Karpas-422 (cell line): ENCODE results near the gene SAMD13. TPM values are rescaled to one million over a fixed set of nuclear protein-coding genes. Genes with fewer than 3 reads are reported as not detected.

Experiments used
- DNase-seq: peaks from one replicate; pipeline ENCODE4 v3.0.0-alpha.2; 2015
- H2AFZ ChIP-seq: fragments of 200-600 bp; sonication (generic); 2 replicates; pipeline ENCODE4 v1.6.1; 2014; ENCODE audit warnings: antibody characterized with exemption, low read length, mixed read lengths
- H3K27ac ChIP-seq: fragments of 200-600 bp; sonication (generic); 2 replicates; pipeline ENCODE4 v1.5.1; 2014; ENCODE audit warnings: mild to moderate bottlenecking, low read length, moderate library complexity
- H3K27me3 ChIP-seq: fragments of 200-600 bp; sonication (generic); 2 replicates; pipeline ENCODE4 v1.6.1; 2014; ENCODE audit warnings: low read length, mixed read lengths
- H3K36me3 ChIP-seq: fragments of 200-600 bp; sonication (generic); 2 replicates; pipeline ENCODE4 v1.6.1; 2014; ENCODE audit warnings: low read length, mixed read lengths; ENCODE audit not compliant: insufficient read depth
- H3K4me1 ChIP-seq: fragments of 200-600 bp; sonication (generic); 2 replicates; pipeline ENCODE4 v1.6.1; 2014; ENCODE audit warnings: mild to moderate bottlenecking, low read length, mixed read lengths
- H3K4me2 ChIP-seq: fragments of 200-600 bp; sonication (generic); 2 replicates; pipeline ENCODE4 v1.6.1; 2014; ENCODE audit warnings: low read length, low read depth, mild to moderate bottlenecking; ENCODE audit not compliant: poor library complexity, severe bottlenecking
- H3K4me3 ChIP-seq: fragments of 200-600 bp; sonication (generic); 2 replicates; pipeline ENCODE4 v1.5.1; 2014; ENCODE audit warnings: mild to moderate bottlenecking, antibody characterized with exemption, low read length, mixed read lengths
- H3K79me2 ChIP-seq: fragments of 200-600 bp; sonication (generic); 2 replicates; pipeline ENCODE4 v1.6.1; 2014; ENCODE audit warnings: mild to moderate bottlenecking, low read length, mixed read lengths
- H3K9ac ChIP-seq: fragments of 200-600 bp; sonication (generic); 2 replicates; pipeline ENCODE4 v1.6.0; 2014; ENCODE audit warnings: low read length
- H3K9me2 ChIP-seq: fragments of 200-600 bp; sonication (generic), shearing (Covaris generic); replicated peaks from 2 replicates; pipeline ENCODE4 v1.6.0; 2014; ENCODE audit warnings: mild to moderate bottlenecking, low read length, moderate library complexity; ENCODE audit not compliant: insufficient read depth
- H3K9me3 ChIP-seq: fragments of 300-700, 200-600 bp; sonication (generic); 2 replicates; pipeline ENCODE4 v1.6.1; 2014; ENCODE audit warnings: low read length, mixed read lengths
- H4K20me1 ChIP-seq: fragments of 200-600 bp; sonication (generic); 2 replicates; pipeline ENCODE4 v1.6.1; 2014; ENCODE audit warnings: mild to moderate bottlenecking, antibody characterized with exemption, low read length, low read depth; ENCODE audit not compliant: insufficient read depth
- total RNA-seq: library from RNA; depleted of rRNA; stranded (reverse); fragments of >200 nt; shearing (Covaris generic); gene quantifications from 2 replicates; pipeline ENCODE4 v1.2.3, GENCODE V29; 2014; ENCODE audit warnings: low replicate concordance

SAMD13 gene
- total RNA-seq, 1 experiment from 2014 or later, result 3.1 TPM

GRCh38 chr1:84373436-84374141 is 72.1 kb downstream of the SAMD13 start:
- no peak for DNase-seq
- no peaks in the 10 kb centered on the region for H3K27me3 ChIP-seq

GRCh38 chr1:84374991-84375696 is 73.6 kb downstream of the SAMD13 start:
- Histone ChIP-seq H3K4me1 (no peaks in the 10 kb centered on the region), H3K9ac (no peak overlapping the region), H3K4me2 (no peak overlapping the region), H3K27me3 (no peaks in the 10 kb centered on the region), H3K36me3 (no peaks in the 10 kb centered on the region), H3K9me2 (no peaks in the 10 kb centered on the region), H3K4me3 (no peak overlapping the region), H3K27ac (no peak overlapping the region), H3K9me3 (no peaks in the 10 kb centered on the region), H2AFZ (no peak overlapping the region), H3K79me2 (no peaks in the 10 kb centered on the region), H4K20me1 (no peaks in the 10 kb centered on the region)
- no peak for DNase-seq

More at GRCh38 chr1:84373436-84374141, 72.1 kb downstream of the SAMD13 start:
- no peaks in the 10 kb centered on the region for H3K4me1 ChIP-seq
- no peak overlapping the region for H2AFZ ChIP-seq
- H3K9ac ChIP-seq, result no peak overlapping the region
- no peaks in the 10 kb centered on the region for H3K36me3 ChIP-seq
- no peaks in the 10 kb centered on the region for H3K9me3 ChIP-seq
- H3K4me2 ChIP-seq, result no peak overlapping the region
- no peaks in the 10 kb centered on the region for H4K20me1 ChIP-seq
- H3K79me2 ChIP-seq, result no peaks in the 10 kb centered on the region
- no peaks in the 10 kb centered on the region for H3K9me2 ChIP-seq
- no peak overlapping the region for H3K4me3 ChIP-seq
- no peak overlapping the region for H3K27ac ChIP-seq

DNA sequence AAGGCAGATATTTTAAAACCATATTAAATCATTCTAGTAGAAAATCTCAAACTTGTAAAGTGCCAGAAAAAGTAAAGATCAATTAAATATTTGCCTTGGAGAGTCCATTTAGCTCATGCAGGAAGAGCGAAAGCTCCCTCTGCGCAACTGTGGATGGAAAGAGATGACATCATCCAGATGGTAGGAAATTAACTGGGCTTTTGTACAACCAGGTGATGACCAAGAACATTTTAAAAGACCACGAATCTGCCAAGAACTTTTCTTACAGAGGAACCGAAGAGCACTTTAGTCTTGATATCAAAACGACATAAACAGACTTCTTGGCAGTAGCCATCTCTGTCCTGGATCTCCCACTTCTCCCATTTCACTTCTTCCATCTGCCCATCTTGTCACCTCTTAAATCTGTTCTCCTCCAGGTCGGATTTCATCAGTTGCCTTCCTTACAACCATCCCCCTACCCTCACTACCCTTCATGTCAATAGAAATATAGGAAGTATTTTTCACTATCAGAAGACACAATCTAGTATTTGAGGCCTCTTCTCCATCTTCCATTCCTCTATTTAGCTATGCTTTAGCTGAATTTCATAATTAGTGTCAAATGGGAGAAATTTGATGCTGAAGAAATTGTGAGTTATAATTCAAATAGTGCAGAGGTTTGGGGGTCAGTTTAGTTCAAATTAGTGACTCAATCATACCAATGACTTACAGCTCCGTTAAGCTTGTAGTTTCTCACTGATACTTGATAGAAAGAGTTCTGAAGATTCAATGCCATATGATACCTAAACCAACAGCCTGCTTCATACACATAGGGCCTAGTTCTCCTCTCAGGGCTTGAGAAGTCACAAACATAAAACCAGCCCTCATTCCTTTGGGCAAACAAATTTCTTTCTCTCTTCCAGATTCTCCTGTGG is 74.7 kb downstream of the SAMD13 start:
- no peaks in the 10 kb centered on the region for H3K36me3 ChIP-seq
- no peak for DNase-seq
- no peaks in the 10 kb centered on the region for H3K9me2 ChIP-seq
- H4K20me1 ChIP-seq, result no peaks in the 10 kb centered on the region
- H3K4me2 ChIP-seq, result no peak overlapping the region
- H3K9me3 ChIP-seq, result no peaks in the 10 kb centered on the region
- H3K27me3 ChIP-seq, result no peaks in the 10 kb centered on the region
- no peak overlapping the region for H3K27ac ChIP-seq
- no peak overlapping the region for H3K4me3 ChIP-seq
- no peaks in the 10 kb centered on the region for H3K4me1 ChIP-seq
- no peak overlapping the region for H2AFZ ChIP-seq
- H3K79me2 ChIP-seq, result no peaks in the 10 kb centered on the region
- H3K9ac ChIP-seq, result no peak overlapping the region

- no peaks in the 10 kb centered on the region for H3K9me2 ChIP-seq
- no peak for DNase-seq
- H3K9ac ChIP-seq, result no peak overlapping the region
- no peak overlapping the region for H2AFZ ChIP-seq
- H3K27me3 ChIP-seq, result no peaks in the 10 kb centered on the region
- no peak overlapping the region for H3K27ac ChIP-seq
- H3K4me1 ChIP-seq, result no peaks in the 10 kb centered on the region
- H4K20me1 ChIP-seq, result no peaks in the 10 kb centered on the region
- H3K36me3 ChIP-seq, result no peaks in the 10 kb centered on the region
- no peaks in the 10 kb centered on the region for H3K79me2 ChIP-seq
- no peak overlapping the region for H3K4me3 ChIP-seq
- H3K4me2 ChIP-seq, result no peak overlapping the region
- H3K9me3 ChIP-seq, result no peaks in the 10 kb centered on the region
These were observed 76.1 kb downstream of the SAMD13 start for GRCh38 chr1:84377480-84378095.

DNA sequence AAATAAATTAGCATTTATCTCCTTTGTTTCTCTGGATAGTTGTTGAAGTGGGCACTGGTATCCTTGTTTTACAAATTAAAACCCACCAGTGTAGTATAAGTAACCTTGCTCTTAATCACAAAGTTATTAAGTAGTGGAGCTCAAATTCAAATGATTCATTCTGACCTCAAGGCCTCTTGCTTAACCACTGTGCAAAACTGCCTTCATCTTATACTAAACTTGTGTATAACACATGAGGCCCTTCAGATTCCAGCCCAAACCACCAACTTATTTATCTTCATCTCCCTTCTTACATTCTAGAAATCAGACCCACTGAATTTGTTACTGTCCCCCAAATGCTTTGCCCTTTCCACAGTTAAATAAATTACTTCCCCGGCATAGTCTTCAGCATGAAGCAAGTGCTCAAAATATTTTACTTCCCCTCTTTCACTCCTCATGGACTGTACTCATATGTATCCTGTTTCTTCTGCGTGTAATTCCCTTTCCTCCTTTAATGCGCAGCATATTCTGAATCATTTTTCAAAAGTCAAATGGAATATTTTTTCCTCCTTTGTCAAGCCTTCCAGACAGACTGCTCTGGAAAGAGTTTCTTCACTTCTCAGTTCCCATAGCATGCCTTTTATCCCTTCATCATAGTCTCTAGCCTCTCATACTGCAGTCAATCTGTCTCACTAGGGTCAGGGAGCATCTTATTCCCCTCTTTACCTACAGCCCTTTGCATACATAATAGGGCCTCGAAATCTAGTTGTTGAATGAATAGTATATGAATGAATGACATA is 77.8 kb downstream of the SAMD13 start:
- no peaks in the 10 kb centered on the region for H3K9me3 ChIP-seq
- no peaks in the 10 kb centered on the region for H3K27me3 ChIP-seq
- no peaks in the 10 kb centered on the region for H3K36me3 ChIP-seq
- H3K4me3 ChIP-seq, result no peak overlapping the region
- DNase-seq, result no peak
- H2AFZ ChIP-seq, result no peak overlapping the region
- no peaks in the 10 kb centered on the region for H3K9me2 ChIP-seq
- H4K20me1 ChIP-seq, result no peaks in the 10 kb centered on the region
- H3K4me1 ChIP-seq, result no peaks in the 10 kb centered on the region
- H3K27ac ChIP-seq, result no peak overlapping the region
- no peak overlapping the region for H3K4me2 ChIP-seq
- no peaks in the 10 kb centered on the region for H3K79me2 ChIP-seq
- no peak overlapping the region for H3K9ac ChIP-seq

- H3K9me2 ChIP-seq, result no peaks in the 10 kb centered on the region
- no peaks in the 10 kb centered on the region for H3K36me3 ChIP-seq
- no peak overlapping the region for H3K4me2 ChIP-seq
- no peaks in the 10 kb centered on the region for H4K20me1 ChIP-seq
- H3K4me3 ChIP-seq, result no peak overlapping the region
- H2AFZ ChIP-seq, result no peak overlapping the region
- no peak overlapping the region for H3K9ac ChIP-seq
- no peak for DNase-seq
- no peaks in the 10 kb centered on the region for H3K79me2 ChIP-seq
- no peaks in the 10 kb centered on the region for H3K9me3 ChIP-seq
- H3K27ac ChIP-seq, result no peak overlapping the region
- H3K4me1 ChIP-seq, result no peaks in the 10 kb centered on the region
- no peaks in the 10 kb centered on the region for H3K27me3 ChIP-seq
These were observed 78.3 kb downstream of the SAMD13 start for GRCh38 chr1:84379917-84380180.

GRCh38 chr1:84382127-84382526 is 80.6 kb downstream of the SAMD13 start:
- H3K9me2 ChIP-seq, result no peaks in the 10 kb centered on the region
- no peaks in the 10 kb centered on the region for H4K20me1 ChIP-seq
- H2AFZ ChIP-seq, result no peak overlapping the region
- no peak for DNase-seq
- no peak overlapping the region for H3K9ac ChIP-seq
- H3K27me3 ChIP-seq, result no peaks in the 10 kb centered on the region
- H3K9me3 ChIP-seq, result no peaks in the 10 kb centered on the region
- no peak overlapping the region for H3K27ac ChIP-seq
- no peaks in the 10 kb centered on the region for H3K36me3 ChIP-seq
- no peaks in the 10 kb centered on the region for H3K4me1 ChIP-seq
- H3K4me2 ChIP-seq, result no peak overlapping the region
- no peak overlapping the region for H3K4me3 ChIP-seq
- no peaks in the 10 kb centered on the region for H3K79me2 ChIP-seq
